HG02870 (cell line): ENCODE data around the gene EOGT.

Experiments
- ATAC-seq: cut with Tn5 transposase; IDR thresholded peaks from one replicate; pipeline ENCODE4 v1.9.1; 2021; ENCODE audit warnings: mild to moderate bottlenecking, moderate library complexity; ENCODE audit not compliant: unreplicated experiment

The EOGT gene

DNA sequence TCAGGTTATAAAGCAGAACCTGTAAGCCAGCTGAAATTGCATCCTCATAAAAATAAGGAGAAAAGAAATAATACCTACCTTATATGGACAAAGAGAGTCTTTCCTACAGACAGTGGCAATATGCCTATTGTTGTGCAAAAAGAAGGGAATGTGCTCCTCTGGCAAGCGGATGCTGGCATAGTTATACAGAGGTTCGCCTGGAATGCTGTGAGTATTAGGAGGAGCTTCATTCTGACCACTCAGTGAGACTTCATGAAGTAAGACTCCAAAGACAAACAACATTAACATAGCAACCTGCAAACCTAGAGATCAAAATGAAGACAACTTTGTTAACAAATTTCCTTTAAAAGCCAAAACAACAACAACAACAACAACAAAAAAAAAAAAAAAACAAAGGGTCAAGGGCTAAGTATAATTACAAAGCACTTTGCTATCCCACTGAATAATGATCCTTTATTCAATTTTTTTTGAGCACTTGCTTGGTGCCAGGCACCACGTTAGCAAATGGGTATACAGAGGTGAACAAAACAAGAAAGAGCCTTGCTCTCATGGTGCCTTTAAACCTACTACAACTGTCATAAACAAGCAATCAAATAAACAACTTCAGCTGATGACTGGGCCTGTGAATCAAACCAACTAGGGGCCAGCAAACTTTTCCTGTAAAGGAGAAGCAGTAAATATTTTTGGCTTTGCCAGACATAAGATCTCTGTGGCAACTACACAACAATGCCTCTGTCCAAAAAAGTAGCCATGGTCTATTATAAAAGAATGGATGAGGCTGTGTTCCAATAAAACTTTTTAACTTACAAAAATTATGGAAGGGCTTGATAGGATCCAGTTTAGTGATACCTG is 3.7 kb downstream of the EOGT start:
- ATAC-seq = no peak

DNA sequence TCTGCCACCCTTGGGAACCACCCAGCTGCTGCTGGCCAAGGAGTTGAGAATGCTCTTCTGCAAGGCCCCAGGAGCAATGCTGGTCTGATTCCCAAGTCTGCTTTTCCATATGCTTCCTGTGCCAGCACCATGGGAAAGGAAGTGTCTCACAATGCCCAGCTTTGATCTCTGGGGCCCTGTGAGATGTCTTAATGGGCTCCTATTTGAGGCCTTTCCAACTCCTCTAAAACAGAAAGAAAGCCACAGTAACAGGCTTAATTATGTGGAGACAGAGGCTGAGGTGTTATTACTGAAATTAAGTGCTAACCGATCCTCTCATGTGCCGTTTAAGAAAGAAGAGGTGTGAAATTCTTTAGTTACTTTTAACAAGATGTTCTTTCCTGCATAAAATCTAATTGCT is 4.5 kb downstream of the EOGT start:
- no peak for ATAC-seq

DNA sequence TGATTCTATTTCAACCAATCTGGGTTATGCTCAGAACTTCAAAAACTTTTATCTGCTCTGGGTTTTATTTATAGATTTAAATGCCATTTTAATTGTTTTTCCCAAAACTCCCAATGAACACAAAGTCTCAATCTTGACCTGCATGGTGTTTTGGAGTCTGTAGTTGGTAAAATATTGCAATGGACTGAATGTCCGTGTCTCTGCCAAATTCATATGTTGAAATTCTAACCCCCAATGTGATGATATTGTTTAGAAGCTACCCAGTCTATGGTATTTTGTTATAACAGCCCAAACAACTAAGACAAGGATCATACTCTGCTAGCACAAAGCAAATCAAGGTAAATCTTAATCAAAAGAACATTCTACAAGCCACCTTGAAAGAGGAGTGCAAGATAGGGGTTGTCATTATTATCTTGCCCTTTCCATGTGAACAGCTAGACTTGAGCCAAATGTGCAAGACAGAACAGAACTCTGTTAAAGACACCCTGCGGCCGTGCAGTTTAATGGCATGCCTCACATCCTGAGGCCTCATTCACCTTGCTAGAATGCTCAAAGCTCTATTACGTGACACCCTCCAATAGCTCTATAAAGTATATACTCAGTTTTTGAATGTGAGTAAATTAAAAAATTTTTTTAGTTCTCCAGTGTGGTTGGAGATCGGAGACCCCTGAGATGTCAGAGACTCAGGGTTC is 7.5 kb downstream of the EOGT start:
- no peak for ATAC-seq

DNA sequence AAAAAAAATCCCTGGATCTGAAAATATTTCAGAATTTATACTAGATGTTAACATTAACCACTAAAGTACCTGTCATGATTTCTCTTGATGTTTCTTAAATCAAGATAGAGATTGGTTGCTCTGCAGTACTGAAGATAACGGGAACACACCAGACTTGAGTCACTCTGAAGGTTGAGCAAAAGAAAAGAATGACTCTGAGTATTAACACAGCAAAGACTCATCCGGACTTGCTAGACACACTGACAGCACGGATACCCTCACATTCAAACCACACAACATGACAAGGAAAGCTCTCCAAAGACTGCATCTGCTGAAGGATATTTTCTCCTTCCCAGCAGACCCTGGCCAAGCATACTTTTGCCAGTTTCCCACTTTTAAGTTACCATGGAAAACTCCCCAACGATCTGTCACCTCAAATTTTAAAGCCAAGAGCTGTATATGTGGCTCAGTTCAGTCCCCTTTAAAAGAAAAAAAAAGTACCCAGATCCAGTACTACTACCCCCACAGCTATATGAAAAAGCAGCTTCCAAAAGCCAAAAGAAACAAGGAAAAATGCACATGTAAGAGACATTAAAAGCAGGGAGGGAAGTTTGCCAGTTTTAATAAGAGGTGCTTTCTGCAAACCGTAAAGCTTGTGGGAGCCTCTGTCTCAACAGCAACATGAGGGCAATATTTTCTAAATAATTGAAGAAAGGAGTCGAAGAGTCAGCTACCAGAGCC is 8.3 kb downstream of the EOGT start:
- no peak for ATAC-seq

DNA sequence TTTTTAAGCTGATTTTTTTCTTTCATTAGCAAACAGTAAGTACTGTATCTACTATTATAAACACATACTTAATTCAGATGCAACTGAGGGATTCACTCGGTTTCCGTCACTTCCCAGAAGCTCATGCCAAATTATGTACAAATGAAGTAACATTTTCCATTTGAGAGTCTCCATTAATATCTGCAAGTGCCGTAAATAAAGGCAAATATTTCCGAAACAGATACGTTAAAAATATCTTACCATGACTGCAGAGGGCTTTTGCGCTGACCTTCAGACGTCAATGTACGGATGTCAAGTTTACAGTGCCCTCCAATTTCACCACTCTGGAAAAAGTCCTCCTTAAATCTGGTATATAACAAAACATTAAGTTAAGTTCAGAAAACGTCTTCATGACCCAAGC is 9.3 kb downstream of the EOGT start:
- ATAC-seq = no peak

DNA sequence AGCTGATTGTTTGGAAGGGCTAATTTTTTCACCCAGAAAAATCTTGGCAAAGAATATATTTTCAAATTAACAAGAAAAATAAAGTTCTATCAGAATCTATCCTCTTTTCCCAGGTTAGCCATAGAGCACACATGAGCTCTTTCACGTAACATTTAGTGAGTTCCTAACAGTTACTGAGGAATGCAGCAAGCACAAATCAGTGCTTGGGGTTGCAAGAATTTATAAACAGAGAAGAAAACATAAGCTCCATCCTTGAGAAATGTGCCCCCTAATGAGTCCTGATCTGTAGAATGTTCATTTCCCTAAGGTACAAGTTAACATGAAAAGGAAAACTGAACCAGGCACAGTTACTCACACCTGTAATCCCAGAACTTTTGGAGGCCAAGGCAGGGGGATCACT is 13.9 kb downstream of the EOGT start:
- ATAC-seq = no peak

DNA sequence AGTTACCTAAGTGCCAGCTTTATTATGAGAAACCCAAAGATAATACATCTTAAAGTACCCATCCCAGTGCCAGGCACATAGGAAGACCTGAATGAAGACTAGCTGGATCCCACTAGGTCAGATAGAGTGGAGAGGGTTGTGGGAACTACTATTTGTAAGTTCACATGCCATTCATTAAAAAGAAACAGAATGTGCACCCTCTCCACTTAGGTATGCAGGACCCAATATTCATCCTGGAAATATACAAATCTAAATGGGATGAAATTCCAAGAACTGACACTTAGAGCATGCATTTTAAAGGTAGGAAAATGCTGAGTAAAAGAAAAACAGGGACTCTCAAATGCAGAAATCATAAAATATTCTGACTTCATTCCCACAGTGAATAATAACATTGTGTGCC is 14.3 kb downstream of the EOGT start:
- no peak for ATAC-seq

DNA sequence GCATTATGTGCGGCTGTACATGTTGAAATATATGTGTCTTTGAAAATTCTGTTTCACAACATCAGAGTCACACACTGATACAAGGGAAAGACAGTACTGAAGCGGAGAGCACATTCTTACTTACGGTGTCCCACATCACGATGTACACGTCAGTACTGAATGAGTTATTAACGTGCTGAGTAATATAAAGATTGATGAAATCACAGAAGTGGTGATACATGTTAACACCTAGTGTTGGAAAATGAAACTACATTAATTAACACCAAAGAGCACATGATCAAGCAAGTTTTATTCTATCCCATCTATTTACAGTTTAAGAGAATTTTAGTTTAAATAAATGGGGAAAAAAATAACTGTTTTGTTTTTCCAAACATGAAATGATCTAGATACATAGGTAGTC is 15.6 kb downstream of the EOGT start:
- ATAC-seq = no peak

DNA sequence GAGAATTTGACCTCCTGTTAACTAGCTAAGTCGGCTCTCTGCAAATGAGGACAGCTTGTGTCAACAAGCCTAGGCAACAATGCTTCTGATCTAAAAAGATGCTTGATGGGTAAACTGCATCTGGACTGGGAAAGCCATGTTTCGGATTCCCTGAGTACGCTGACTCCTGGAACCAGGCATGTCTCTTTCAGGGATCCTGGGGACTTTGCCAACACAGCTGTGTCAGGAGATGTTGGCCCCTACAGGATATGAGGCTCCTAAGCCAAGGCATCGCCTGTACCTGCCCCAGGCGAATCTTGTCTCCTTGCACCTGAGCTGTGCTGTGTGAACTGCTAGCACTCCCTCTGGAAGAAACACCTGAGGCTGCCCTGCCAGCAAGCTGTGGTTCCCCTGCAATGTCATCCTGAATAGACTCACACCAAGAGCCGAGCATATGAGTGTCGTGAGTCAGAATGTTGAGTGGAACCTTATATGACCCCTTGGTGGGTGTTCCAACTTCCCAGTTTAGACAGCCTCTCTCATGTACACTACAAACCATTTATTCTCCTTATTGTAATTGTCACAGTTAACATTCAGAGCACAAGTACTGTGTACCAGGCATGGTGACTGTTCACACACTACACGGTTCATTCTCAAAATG is 17.0 kb downstream of the EOGT start:
- ATAC-seq = no peak

DNA sequence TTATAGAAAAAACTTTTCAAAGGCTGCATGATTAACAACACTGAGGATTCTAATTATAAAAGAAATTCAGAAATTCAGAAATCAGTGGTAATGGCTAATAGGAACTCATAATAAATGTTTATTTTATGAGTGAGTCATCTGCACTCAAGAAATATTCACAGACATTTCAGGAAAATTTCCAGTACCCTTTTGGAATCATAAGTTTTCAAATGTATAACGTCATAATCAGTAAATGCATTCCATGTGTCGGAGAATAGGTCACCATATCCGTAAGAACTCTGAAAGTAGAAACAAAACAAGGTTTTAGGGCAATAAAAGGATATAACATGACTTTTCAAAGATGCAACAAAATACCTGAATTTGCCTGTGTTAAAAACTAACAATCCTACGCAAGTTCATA is 24.7 kb downstream of the EOGT start:
- no peak for ATAC-seq

DNA sequence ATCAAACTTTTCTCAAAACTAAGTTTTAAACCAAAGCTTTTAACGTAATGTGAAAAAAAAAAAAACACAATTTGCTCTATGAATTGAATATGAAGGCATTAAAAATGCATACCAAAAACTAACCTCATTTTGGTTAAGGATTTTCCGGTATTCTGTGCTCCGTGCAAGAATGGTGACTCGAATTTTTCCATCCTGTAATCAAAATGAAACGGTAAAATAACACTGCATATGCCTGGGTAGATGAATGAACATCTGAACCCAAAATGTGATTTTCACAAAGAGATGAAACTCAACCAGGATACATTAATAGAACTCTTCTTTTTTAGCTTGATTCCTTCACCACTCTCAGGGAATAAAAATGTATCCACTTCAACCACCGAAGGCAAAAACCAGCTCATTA is 26.2 kb downstream of the EOGT start:
- no peak for ATAC-seq

DNA sequence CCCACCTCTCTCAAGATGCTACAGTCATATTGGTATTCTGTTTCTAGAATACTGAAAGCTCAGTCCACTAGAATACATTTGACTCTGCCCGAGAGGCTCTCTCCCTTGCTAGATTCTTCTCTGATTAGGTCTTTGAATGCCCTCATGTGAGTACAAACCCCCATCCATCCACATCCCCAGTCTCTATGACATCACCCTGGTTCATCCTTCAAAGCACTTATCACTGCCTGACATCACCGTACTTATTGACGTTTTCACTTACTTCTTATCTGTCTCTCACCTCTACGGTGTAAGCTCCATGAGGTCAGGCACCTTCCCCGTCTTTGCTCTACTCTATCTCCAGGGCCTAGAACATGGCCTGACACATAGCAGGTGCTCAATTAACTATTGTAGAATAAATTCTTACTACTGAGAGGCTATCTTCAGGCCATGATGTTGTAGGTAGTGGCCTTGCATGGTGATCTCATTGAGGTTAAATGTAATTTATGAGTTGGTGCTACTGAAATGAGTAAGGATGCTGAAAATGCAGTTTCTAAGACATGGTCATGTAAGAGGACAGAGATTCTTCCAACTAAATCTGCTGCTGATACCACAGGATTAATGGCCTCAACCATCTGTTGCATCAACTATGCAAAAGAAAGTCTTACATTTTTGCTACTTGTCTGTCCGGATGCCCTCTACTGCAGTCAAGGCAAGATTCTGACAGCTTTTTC is 26.8 kb downstream of the EOGT start:
- no peak for ATAC-seq

DNA sequence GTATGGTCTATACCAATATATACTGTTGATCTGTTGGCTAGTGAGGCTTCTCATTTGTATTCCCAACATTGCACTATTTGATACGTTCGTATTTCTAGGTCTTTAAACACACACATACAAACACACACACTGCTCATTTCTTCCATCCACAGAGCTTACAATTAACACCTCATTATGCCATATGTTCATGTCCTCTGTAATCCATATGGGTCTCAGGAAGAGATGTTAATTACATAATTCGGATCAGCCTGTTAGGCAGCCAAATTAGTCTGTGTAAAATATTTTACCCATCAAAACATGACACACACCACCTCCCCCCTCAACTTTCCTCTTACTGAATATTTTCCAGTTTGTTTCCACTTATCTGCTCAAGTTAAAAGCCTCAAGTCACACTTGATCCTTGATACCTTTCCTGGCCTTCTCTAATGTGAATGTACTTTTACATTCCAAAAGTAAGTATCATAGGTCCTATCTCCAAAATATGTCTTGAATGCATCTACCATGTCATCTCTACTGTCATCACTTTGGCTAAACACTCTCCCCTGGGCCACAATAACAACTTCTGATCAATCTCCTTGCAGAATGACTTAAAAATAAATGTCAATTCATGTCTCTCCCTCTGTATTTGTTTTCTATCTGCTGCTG is 28.2 kb downstream of the EOGT start:
- ATAC-seq = no peak

DNA sequence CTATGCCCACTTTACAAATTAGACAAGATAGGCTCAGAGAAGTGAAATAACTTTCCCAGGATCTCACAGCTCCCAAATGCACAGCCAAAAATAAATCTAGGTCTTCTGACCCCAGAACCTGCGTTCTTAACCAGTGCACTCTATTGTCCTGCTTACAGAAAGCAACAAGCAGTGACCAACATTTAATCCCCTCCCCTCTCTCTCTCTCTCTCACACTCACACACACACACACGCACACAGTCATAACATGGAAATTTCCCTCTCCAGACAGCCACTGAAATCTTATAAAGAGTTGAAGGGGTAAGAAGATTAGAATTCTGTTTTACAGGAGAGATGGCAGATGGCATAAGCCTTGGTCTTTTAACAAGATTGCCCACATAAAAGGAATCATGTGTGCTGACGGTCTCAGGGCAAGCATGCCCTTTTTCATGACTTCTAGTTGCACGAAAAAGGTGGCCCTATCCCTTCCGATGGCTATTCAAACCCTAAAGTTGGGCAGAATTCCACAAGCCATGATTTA is 29.4 kb downstream of the EOGT start:
- ATAC-seq = no peak

DNA sequence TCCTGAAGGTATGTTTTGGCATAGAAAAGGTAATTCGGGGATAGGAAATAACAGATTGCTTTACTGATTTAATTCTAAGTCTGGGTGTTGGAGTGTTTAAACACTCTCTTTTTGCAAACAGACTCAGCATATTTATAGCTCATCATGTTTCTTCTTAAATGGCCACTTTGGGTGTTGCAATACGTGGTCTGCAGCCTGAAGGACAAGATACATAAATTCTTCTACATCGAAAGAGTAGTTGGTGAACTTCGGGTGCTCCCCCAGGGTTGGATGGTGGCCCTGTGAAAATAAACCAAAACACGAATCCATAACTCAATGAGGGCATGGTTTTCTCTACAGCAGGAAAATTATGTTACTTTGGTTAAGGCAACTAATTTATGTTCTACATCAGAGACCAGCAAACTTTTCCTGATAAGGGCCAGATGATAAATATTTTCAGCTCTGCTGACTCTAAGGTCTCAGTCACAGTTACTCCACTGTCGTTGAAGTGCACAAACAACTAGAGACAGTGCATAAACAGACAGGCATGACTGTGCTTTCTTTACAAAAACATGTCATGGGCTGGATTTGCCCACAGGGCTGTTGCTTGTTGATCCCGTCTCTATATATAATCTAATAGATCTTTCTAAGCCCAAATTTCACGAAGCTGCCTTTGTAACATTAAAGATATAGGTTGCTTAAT is 35.9 kb downstream of the EOGT start:
- ATAC-seq = no peak

DNA sequence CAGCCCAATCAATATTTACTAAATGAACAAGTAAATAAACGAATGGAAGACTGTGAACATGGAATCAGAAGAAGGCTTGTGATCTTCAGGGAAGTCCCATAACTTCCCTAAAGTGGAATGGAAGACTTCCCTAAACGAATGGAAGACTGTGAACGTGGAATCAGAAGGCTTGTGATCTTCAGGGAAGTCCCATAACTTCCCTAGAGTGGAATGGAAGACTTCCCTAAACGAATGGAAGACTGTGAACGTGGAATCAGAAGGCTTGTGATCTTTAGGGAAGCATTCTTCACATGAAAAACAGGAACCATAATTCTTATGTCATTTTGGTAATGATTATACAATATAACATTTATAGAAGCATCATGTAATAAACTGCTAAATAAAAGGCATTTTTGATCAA is 38.8 kb downstream of the EOGT start:
- ATAC-seq = no peak

DNA sequence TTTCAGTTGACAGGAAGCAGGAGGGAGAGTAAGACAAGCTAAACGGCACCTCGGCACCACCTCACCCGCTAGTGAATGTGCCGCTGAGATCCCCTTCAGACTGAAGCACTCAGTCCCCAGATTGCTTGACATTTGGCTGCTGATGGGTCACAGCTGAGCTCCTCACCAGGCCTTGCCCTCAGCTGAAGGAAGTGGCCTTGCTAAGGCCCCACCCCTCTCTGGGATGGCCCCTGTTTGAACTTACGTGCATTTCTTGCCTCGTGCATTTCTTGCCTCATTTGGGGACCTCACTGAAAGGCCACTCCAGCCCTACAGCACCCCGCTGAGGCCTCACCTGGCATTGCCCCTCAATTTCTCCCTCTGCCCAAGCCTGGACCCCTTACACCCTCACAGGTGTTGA is 39.8 kb downstream of the EOGT start:
- ATAC-seq = no peak

DNA sequence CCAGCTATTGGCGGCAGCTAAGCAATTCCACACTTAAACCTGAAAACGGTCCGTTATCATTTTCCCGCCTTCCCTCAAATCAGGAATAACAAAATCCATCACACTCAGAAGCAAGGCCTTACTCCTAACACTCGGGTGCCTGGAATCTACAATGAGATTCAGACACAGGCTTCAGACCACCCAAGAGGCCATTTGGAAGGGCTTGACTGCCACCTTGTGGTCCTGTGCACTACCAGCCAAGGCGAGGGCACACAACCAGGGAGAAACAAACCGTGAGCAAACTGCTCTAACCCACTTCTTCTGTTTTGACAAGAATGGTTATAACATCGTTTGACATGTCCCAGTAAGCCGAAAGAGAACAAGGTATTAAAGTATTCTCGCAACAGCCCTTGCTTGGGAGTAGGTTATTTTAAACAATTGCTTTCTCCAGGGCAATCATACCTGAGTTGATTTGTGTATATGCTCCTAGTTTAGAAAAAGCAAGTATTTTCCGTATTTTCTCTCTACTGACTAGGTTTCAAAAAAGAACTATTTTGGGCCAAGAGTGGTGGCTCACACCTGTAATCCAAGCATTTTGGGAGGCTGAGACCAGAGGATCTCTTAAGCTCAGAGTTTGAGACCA is 41.0 kb downstream of the EOGT start:
- ATAC-seq = peak; percentile 64

DNA sequence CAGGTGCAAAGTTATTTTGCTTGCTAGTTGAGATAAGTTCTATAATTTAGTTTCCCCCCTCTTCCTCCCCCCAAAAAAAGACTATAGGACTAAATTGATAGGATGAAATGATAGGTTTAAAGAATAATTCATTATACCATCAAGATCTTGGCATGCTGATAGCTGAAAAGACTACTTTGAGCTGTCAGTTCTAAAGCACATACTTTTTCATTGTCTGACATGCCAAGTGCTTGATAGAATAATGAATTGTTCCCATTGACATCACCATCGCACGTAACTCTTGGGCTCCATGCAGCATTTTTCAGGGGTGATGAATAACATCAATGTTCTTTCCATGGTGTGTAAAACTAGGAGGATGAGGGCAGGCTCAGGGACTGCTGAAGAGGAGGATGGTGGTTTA is 48.8 kb downstream of the EOGT start:
- ATAC-seq = no peak
